NCI-H1694 treated with DMSO at 0.1 percent for 48 hours (cell line): ENCODE measurements around the gene SEMA3G.

Experiments used
- DNase-seq: peaks from one replicate; lab custom pipeline; 2025; lab: John Stamatoyannopoulos, UW

Gene SEMA3G

GRCh38 chr3:52453496-52454249 is 8.8 kb upstream of the SEMA3G start, which contains the start of gene TNNC1:
Gene TNNC1 (minus strand): TSS chr3:52454041. CDS start chr3:52454015, 26 bp downstream.
- no peak for DNase-seq

DNA sequence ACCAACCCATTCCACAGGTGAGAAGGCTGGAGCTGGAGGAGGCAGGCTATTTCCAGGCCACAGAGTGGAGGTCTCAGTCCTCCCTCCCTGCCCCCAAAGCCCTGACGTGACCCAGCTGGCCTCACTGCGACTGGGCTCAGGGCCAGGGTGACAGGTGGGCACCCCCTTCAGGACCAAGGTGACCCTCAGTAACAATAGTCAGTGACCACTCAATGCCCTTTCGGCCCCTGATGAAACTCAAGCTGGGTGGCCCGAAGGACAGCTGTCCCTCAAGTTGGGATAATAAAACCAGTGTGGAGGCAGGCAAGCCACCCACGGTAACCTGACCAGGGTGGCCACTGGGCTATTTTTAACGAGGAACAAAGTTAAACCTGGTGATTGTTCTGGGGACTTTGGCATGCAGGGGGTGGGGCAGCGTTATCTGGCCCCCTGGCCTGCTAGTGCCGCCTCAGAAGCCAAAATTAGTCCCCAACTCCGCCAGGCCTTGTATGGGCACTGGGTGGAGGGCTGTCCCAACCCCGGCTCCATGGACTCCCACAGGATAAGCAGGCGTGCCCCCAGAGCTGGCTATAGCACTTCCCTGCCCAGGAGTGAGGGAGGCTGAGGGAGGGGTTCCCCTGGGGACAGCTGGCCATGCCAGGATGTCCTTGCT is 7.8 kb upstream of the SEMA3G start:
- DNase-seq = no peak

- no peak for DNase-seq
Observed at GRCh38 chr3:52452126-52452525, 7.2 kb upstream of the SEMA3G start.

DNA sequence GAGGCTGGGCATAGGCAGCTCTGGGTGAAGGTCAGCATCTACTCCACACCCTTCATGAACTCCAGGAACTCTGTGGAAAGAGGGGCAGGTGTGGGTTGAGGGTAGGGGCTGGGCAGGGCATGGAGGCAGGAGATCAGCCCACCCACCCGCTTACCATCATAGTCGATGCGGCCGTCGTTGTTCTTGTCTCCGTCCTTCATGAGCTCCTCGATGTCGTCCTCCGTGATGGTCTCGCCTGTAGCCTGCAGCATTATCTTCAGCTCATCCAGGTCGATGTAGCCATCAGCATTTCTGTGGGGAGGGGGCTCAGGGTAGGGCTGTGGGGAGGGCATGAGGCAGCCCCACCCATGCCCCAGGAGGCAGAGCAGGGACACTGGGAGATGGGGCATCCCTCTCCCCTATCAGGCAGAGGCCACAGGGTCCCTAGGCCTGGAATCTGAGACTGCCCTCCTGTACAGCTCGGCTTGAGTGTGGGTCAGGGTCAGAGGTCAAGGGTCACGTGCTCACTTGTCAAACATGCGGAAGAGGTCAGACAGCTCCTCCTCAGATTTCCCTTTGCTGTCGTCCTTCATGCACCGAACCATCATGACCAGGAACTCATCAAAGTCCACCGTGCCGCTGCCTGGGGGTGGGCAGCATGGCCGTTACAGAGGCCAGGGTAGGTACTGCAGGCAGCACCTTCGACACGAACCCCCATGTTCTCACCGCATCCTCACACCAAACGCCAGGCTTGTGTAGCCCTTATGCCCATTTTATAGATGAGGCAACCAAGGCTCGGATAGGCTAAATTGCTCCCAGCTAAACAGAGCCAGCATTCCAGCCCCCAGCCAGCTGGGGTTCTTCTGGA is 6.6 kb upstream of the SEMA3G start:
- DNase-seq = no peak

DNA sequence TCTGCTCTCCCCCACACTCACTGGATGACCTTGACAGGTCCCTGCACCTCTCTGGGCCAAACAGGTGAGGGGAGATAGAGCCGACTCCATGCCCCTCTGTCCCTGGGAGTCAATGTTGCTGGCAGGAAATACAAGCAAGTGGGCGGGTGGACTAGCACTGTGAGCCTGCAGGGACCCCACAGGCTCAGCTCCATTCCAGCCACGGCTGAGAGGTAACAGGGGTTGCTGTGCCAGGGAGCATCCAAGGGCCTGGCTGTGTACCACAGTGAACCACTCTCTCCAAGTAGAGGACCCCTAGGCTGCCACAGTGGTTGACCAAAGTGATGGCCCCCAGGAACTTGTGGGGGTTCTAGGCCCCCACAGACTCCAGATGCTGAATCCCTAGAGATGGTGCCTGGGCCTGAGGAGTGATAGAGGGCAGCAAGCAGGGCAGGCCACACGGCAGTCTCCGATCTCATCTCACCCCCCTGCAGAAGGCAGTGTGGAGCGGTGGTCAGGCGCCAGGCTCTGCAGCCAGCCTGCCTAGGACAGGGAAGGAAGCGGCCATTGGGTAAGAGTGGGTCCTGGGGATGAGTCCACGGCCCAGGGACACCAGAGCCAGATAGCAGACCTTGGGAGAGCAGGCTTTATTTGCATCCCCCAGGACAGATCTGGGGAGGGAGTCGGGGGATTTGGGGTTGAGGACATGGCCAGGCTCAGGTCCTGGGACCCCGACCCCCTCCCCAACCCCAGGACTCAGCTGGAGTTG is 5.8 kb upstream of the SEMA3G start:
- no peak for DNase-seq

- no peak for DNase-seq
Observed at GRCh38 chr3:52447512-52448355, 2.8 kb upstream of the SEMA3G start.

- no peak for DNase-seq
Observed at GRCh38 chr3:52446631-52447511, 2.0 kb upstream of the SEMA3G start.

- no peak for DNase-seq
Observed at GRCh38 chr3:52446042-52446441, 1.1 kb upstream of the SEMA3G start.

GRCh38 chr3:52443791-52444687 is 864 bp downstream of the SEMA3G start:
- no peak for DNase-seq

DNA sequence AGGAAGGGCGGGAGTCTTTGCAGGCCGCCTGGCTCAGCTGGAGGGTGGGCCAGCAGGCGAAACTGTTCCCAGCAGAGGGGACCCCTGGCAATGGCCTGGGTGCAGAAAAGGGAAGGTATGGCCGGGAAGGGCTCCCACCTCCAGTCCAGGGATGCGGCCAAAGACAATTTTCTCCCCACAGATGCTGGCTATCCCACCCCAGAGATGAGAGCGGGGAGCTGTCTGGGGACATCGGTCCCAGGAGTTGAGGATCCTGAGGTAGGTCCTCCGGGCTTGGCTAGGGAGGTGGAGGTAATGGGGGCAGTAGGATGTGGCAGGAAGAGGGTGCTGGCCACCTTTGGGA is 1.7 kb downstream of the SEMA3G start:
- DNase-seq = no peak

- no peak for DNase-seq
Observed at GRCh38 chr3:52442409-52443267, 2.3 kb downstream of the SEMA3G start.

GRCh38 chr3:52441772-52442332 is 3.1 kb downstream of the SEMA3G start:
- DNase-seq = no peak

DNA sequence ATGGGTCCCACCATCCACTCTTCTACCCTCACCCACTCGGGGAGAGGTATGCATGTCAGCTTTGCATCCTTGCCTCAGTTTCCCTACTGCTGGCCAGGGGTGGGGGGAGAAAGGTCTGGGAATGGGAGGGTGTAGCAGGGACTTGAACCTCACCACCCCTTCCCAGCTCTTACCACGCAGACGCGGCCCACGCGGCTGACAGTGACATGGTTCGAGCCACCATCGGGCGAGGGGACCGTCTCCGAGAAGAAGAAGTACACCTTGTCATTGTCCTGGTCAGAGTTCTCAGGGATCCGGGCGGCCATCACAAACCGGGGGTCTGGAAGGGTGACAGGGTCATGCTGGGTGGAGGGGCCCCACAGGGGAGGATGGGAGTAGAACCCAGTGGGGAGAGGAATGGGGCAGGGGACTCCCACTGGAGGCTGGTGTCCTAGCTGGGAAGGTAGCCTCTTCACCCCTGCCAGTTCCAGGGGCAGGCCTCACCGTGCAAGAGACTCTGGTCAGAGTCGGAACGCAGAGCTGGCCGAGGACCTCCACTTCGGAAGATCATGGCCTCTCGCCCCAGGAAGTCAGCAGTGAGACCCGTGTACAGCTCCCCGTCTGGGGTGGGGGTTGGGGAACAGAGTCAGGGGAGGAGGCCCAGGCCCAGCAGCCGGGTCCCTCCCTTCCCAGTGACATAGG is 3.7 kb downstream of the SEMA3G start:
- DNase-seq = no peak

- DNase-seq = no peak
Observed at GRCh38 chr3:52440671-52441070, 4.2 kb downstream of the SEMA3G start.

DNA sequence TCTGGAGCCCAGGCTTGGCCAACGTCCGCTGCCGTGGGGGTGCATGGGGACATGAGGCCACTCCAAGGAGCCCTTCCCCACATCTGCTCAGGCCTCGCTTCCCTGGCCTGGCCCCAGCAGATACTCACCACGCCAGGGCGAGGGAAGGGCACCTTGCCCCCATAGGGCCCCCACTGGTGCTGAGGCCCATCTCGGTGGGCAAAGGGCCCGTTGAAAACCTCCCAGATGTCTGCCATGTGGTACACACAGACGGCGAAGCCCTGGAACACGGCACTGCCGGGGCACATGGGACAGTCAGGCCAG is 4.7 kb downstream of the SEMA3G start:
- DNase-seq = no peak

- DNase-seq = no peak
Observed at GRCh38 chr3:52439426-52440248, 5.3 kb downstream of the SEMA3G start.
